A549 (cell line): Measurements from ENCODE around the gene ATP6V0C.
"Not testable (repeated sequence)": the region's sequence is repeated elsewhere in the genome, so short reads cannot be mapped to it uniquely, and the experiment has no call there.

ENCODE experiments used
- EP300 ChIP-seq, 2 experiments: fragments of >200 bp; sonication (Bioruptor Twin); formaldehyde crosslinking; IDR thresholded peaks; 2 replicates in 1 of 2; 3 replicates in 1 of 2; pipeline ENCODE4 v1.6.1; 2016 to 2017
- USF2 ChIP-seq: fragments of 450-650 bp; IDR thresholded peaks from 2 replicates; pipeline ENCODE4 v1.6.1; 2014; ENCODE audit warnings: antibody characterized with exemption

DNA sequence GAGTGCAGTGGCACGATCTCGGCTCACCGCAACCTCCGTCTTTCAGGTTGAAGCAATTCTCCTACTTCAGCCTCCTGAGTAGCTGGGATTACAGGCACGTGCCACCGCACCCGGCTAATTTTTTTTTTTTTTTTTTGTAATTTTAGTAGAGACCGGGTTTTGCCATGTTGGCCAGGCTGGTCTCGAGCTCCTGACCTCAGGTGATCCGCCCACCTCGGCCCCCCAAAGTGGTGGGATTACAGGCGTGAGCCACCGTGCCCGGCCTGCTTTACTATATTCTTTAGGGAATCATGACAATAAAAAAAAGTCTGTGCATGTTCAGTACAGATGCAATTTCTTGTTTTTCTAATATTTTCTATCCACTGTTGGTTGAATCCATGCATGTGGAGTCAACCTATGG, 30.0 kb downstream of the ATP6V0C start:
- TF ChIP-seq USF2; EP300 (IDR thresholded peaks at IDR 0.05): not testable (repeated sequence)
